B cell (primary cell): ENCODE results near the gene GGCT. TPM values are rescaled to one million over a fixed set of nuclear protein-coding genes. Genes with fewer than 3 reads are reported as not detected.

Experiments used
- ATAC-seq: fragments of 200-7000 bp; cut with Tn5 transposase; one replicate; pipeline ENCODE4 v1.10.0; 2021; ENCODE audit warnings: low read depth, mild to moderate bottlenecking, moderate number of reproducible peaks, moderate library complexity
- CTCF ChIA-PET: fragments of 350-600 bp; sonication (Branson Sonifier 250); formaldehyde crosslinking; loops from one replicate; lab custom pipeline; 2021; ENCODE audit warnings: antibody characterized with exemption, inconsistent platforms; lab: Charles Lee
- POLR2A ChIA-PET: fragments of 350-600 bp; sonication (Branson Sonifier 250); formaldehyde crosslinking; loops from one replicate; lab custom pipeline; 2021; ENCODE audit warnings: antibody characterized with exemption; lab: Charles Lee
- DNase-seq: peaks from one replicate; pipeline ENCODE4 v3.0.0; 2013
- H2AFZ ChIP-seq: 2 replicates; pipeline ENCODE4 v1.6.1; 2012; ENCODE audit warnings: mild to moderate bottlenecking, low read depth, low read length; ENCODE audit not compliant: insufficient read depth, poor library complexity, severe bottlenecking
- H3K27ac ChIP-seq, 2 donors: 1 replicate in 1 of 2; 2 replicates in 1 of 2; pipeline ENCODE4 v1.5.1; 2012 to 2013; ENCODE audit warnings: low read length in 2 of 2, mild to moderate bottlenecking in 2 of 2, moderate library complexity in 1 of 2
- H3K27me3 ChIP-seq, 4 experiments: fragments of 200-600 bp in 1 of 4; sonication (generic) in 1 of 4; replicated peaks in 1 of 4; 1 replicate in 2 of 4; 2 replicates in 2 of 4; pipeline versions ENCODE4 v1.6.1 to v1.7.0; 2013 to 2016; ENCODE audit warnings: low read length in 3 of 4, mild to moderate bottlenecking in 2 of 4, mixed read lengths in 1 of 4, moderate library complexity in 1 of 4; ENCODE audit not compliant: insufficient read depth in 4 of 4, control insufficient read depth in 3 of 4; ENCODE audit errors: control extremely low read depth in 1 of 4
- H3K36me3 ChIP-seq, 2 experiments: replicated peaks in 1 of 2; 1 replicate in 1 of 2; 2 replicates in 1 of 2; pipeline versions ENCODE4 v1.6.1 to v1.7.1; 2013; ENCODE audit warnings: low read length in 1 of 2; ENCODE audit not compliant: insufficient read depth in 2 of 2, control insufficient read depth in 1 of 2; ENCODE audit errors: control extremely low read depth in 1 of 2, extremely low read depth in 1 of 2
- H3K4me1 ChIP-seq, 2 donors: fragments of 200-600 bp in 1 of 2; sonication (generic) in 1 of 2; 1 replicate in 1 of 2; 2 replicates in 1 of 2; pipeline versions ENCODE4 v1.5.1 to v1.6.1; 2013 to 2017; ENCODE audit warnings: low read length in 2 of 2; ENCODE audit not compliant: control insufficient read depth in 2 of 2, insufficient read depth in 2 of 2
- H3K4me2 ChIP-seq: replicated peaks from 2 replicates; pipeline ENCODE3; 2012; ENCODE audit warnings: mild to moderate bottlenecking, low read depth, low read length; ENCODE audit not compliant: poor library complexity, severe bottlenecking
- H3K4me3 ChIP-seq, 5 experiments: fragments of 200-600 bp in 1 of 5; sonication (generic) in 1 of 5; 1 replicate in 3 of 5; 2 replicates in 2 of 5; pipeline versions ENCODE4 v1.5.1 to v1.7.0; 2011 to 2016; ENCODE audit warnings: low read length in 4 of 5, mild to moderate bottlenecking in 4 of 5, low read depth in 2 of 5, control low read depth in 1 of 5, moderate library complexity in 1 of 5; ENCODE audit not compliant: insufficient read depth in 1 of 5; ENCODE audit errors: control extremely low read depth in 1 of 5, extremely low read depth in 1 of 5
- H3K79me2 ChIP-seq: fragments of 200-600 bp; sonication (generic); one replicate; pipeline ENCODE4 v1.6.0; 2016; ENCODE audit warnings: low read length; ENCODE audit not compliant: control insufficient read depth, insufficient read depth
- H3K9ac ChIP-seq: fragments of 200-600 bp; sonication (generic); 2 replicates; pipeline ENCODE4 v1.6.1; 2017; ENCODE audit warnings: mild to moderate bottlenecking, low read length, moderate library complexity
- H3K9me3 ChIP-seq, 3 donors: one replicate each; pipeline versions ENCODE4 v1.6.1 to v1.7.1; 2013; ENCODE audit warnings: low read length in 2 of 3; ENCODE audit not compliant: control insufficient read depth in 2 of 3, insufficient read depth in 1 of 3; ENCODE audit errors: control extremely low read depth in 1 of 3
- H4K20me1 ChIP-seq: 2 replicates; pipeline ENCODE4 v1.6.0; 2012; ENCODE audit warnings: mild to moderate bottlenecking, low read length; ENCODE audit not compliant: insufficient read depth, control insufficient read depth, poor library complexity, severe bottlenecking
- H3K27ac Mint-ChIP-seq: one replicate; pipeline ENCODE4 v1.8.0; 2021; ENCODE audit warnings: mixed read lengths
- H3K27me3 Mint-ChIP-seq: one replicate; pipeline ENCODE4 v1.8.0; 2021; ENCODE audit warnings: mixed read lengths
- H3K4me1 Mint-ChIP-seq: one replicate; pipeline ENCODE4 v1.8.0; 2021; ENCODE audit warnings: mixed read lengths
- H3K4me3 Mint-ChIP-seq: one replicate; pipeline ENCODE4 v1.8.0; 2021; ENCODE audit warnings: mixed read lengths
- H3K9me3 Mint-ChIP-seq: one replicate; pipeline ENCODE4 v1.8.0; 2022; ENCODE audit warnings: mixed read lengths; ENCODE audit not compliant: insufficient read depth
- EZH2 ChIP-seq: IDR thresholded peaks from 2 replicates; pipeline ENCODE4 v1.6.1; 2012; ENCODE audit warnings: borderline replicate concordance, low read depth, mild to moderate bottlenecking, moderate library complexity, low read length; ENCODE audit not compliant: insufficient read depth, poor library complexity, severe bottlenecking
- WGBS: methylation state at CpG from one replicate; pipeline ENCODE4 v1.1.5; 2013; ENCODE audit warnings: missing lambda C conversion rate; ENCODE audit not compliant: insufficient coverage; 5-methylcytosine and 5-hydroxymethylcytosine counted together
- intact Hi-C: fragments of 100-400 bp; cut with micrococcal nuclease; formaldehyde crosslinking; loops from one replicate; pipeline ENCODE4 v1.10.0; 2022
- polyA plus RNA-seq: library from polyadenylated mRNA; depleted of rRNA; stranded (reverse); fragments of >200 nt; gene quantifications from 2 replicates; pipeline ENCODE4 v1.2.3, GENCODE V29; 2012
- total RNA-seq, 2 donors: library from RNA; stranded (reverse); fragments of 120-200 nt in 1 of 2; gene quantifications; 1 replicate in 1 of 2; 2 replicates in 1 of 2; pipeline versions ENCODE4 v1.2.3 to v1.2.4, GENCODE V29; 2013 to 2022
- TF ChIP-seq, protein P1 (sequence below): fragments of 200-600 bp; IDR thresholded peaks from one replicate; pipeline ENCODE4 v1.8.0; 2022; ENCODE audit warnings: antibody characterized with exemption, mild to moderate bottlenecking

The GGCT gene
- total and polyA plus RNA-seq, 2 donors (not counting 1 experiment from before 2014, with no cell fraction given): 8.1 to 12.5 TPM

DNA sequence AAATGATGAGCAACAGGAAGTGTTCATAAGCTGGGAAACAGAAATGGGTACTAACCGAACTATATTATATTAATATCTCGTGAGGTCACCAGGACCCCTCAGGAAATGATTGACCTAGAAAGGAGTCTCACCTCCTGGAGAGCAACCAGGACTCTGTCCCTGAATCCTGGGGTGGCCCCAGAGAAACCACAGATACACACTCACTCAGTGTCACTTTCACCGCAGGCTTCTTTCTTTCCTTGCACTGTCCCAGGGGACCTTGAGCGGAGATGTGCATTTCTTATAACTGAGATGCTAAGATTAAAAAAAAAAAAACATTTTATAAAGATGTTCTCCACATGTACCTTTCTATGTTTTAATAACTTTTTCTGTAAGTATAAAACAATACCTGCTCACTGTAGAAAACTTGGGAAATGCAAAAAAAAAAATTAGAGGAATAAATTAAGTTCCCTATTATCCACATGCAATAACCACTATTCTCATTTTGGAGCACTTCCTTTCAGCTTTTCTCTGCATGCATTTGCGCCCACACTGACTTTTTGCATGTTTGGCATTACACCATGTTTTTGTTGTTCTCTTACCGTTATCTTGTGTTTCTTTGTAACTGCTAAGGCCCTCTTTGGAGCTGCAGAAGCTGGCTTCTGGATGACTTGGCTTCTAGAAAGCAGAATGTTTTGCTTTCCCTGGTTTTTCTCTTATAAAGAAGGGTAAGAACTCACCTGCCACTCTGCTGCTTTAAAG lies 41.1 kb downstream of the GGCT start:
- DNase-seq (peak; percentile 38), ATAC-seq (peak; percentile 68)
- WGBS: 0% methylated on average over 3 of the region's 6 CpGs
- Mint-ChIP-seq H3K27ac (peak overlapping the region; percentile 10), H3K4me3 (peak overlapping the region; percentile 64), H3K4me1 (peaks cover 68% of the 10 kb centered on the region), H3K27me3 (no peaks in the 10 kb centered on the region), H3K9me3 (no peaks in the 10 kb centered on the region)
- Histone ChIP-seq H3K4me2 (peak overlapping the region; percentile 56), H3K4me1 (peaks cover 49 to 55% of the 10 kb centered on the region in 2 donors), H3K9ac (peak overlapping the region; percentile 21), H2AFZ (no peak overlapping the region), H3K79me2 (peaks cover 77% of the 10 kb centered on the region), H3K27ac (peak overlapping the region in 1 of 2 donors; percentile 11), H3K4me3 (peak overlapping the region in 1 of 5 experiments; percentile 14), H3K9me3 (no peaks in the 10 kb centered on the region), H4K20me1 (no peaks in the 10 kb centered on the region), H3K36me3 (peaks cover 0 to 12% of the 10 kb centered on the region in 2 experiments), H3K27me3 (no peaks in the 10 kb centered on the region)
- TF ChIP-seq, protein P1, sequence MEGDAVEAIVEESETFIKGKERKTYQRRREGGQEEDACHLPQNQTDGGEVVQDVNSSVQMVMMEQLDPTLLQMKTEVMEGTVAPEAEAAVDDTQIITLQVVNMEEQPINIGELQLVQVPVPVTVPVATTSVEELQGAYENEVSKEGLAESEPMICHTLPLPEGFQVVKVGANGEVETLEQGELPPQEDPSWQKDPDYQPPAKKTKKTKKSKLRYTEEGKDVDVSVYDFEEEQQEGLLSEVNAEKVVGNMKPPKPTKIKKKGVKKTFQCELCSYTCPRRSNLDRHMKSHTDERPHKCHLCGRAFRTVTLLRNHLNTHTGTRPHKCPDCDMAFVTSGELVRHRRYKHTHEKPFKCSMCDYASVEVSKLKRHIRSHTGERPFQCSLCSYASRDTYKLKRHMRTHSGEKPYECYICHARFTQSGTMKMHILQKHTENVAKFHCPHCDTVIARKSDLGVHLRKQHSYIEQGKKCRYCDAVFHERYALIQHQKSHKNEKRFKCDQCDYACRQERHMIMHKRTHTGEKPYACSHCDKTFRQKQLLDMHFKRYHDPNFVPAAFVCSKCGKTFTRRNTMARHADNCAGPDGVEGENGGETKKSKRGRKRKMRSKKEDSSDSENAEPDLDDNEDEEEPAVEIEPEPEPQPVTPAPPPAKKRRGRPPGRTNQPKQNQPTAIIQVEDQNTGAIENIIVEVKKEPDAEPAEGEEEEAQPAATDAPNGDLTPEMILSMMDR: no peak
- no peak for TF ChIP-seq EZH2
- POLR2A ChIA-PET: interaction anchor here (1.3 kb wide), 1 partner anchor 15 kb away, joined by 6 read pairs; the partner anchor contains the start of gene NOD1
- CTCF ChIA-PET: interaction anchor here (0.7 to 1.5 kb wide), 4 partner anchors 10 to 197 kb away, joined by 3 to 6 read pairs (median 4); no protein-coding TSS in a partner anchor
- intact Hi-C loops: loop anchor here (1.0 to 5.0 kb wide), 2 partner anchors 15 to 44 kb away; partner anchors contain the start of gene NOD1

DNA sequence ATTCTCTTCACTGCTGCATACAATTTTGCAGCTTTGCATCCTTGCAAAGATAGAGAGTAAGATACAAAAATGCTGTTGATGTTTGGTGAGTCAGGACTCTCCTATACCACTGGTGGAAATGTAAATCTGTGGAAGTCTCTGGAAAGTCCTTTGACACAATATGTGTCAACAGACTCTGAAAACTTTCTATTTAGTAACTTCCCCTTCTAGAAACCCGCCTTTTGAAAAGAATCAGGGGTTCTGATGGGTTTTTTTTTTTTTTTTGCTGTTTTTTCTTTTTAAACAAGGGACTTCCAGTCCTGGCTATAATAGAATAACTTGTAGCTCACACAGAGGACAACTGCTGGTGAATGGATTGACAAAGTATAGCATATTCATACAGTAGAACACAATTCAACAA lies 42.5 kb downstream of the GGCT start:
- CTCF ChIA-PET: interaction anchor here (1.0 to 1.5 kb wide), 2 partner anchors 32 to 102 kb away, joined by 3 read pairs; no protein-coding TSS in a partner anchor

More for the DNA sequence above, 42.5 kb downstream of the GGCT start:
- H3K4me3 ChIP-seq: no peak overlapping the region
- no peak for TF ChIP-seq EZH2
- TF ChIP-seq, protein P1: no peak
- POLR2A ChIA-PET: no interaction called here
- Mint-ChIP-seq H3K27me3 (no peaks in the 10 kb centered on the region), H3K4me3 (peak overlapping the region; percentile 10), H3K4me1 (peaks cover 55% of the 10 kb centered on the region), H3K9me3 (no peaks in the 10 kb centered on the region), H3K27ac (no peak overlapping the region)
- H3K27me3 ChIP-seq: no peaks in the 10 kb centered on the region
- H3K9ac ChIP-seq: no peak overlapping the region
- DNase-seq (no peak), ATAC-seq (no peak)
- H3K36me3 ChIP-seq: peaks cover 0 to 23% of the 10 kb centered on the region in 2 experiments
- peak overlapping the region; percentile 41 for H3K4me2 ChIP-seq
- WGBS: no CpG with 5 or more reads among the region's 1 CpG
- no peak overlapping the region for H2AFZ ChIP-seq
- H3K4me1 ChIP-seq: peaks cover 35 to 42% of the 10 kb centered on the region in 2 donors
- H3K27ac ChIP-seq: no peak overlapping the region
- H3K9me3 ChIP-seq: no peaks in the 10 kb centered on the region
- H3K79me2 ChIP-seq: peaks cover 65% of the 10 kb centered on the region
- intact Hi-C loops: loop anchor here (5.0 kb wide), 1 partner anchor 45 kb away; no protein-coding TSS in a partner anchor
- no peaks in the 10 kb centered on the region for H4K20me1 ChIP-seq
